WTC11 (cell line): Measurements from ENCODE around the gene MPZL3.

Source experiments
- MAX ChIP-seq: sonication (generic); formaldehyde crosslinking; IDR thresholded peaks from 2 replicates; pipeline ENCODE4 v1.8.0; 2022; ENCODE audit warnings: mild to moderate bottlenecking, missing genetic modification reagents
- TF ChIP-seq, protein P1 (sequence below): fragments of 200-600 bp; IDR thresholded peaks from 2 replicates; pipeline ENCODE4 v1.8.0; 2022; ENCODE audit warnings: antibody characterized with exemption
- TF ChIP-seq, protein P2 (sequence below): sonication (generic); formaldehyde crosslinking; IDR thresholded peaks from 2 replicates; pipeline ENCODE4 v1.8.1; 2023; ENCODE audit warnings: mild to moderate bottlenecking, missing genetic modification reagents, moderate library complexity

DNA sequence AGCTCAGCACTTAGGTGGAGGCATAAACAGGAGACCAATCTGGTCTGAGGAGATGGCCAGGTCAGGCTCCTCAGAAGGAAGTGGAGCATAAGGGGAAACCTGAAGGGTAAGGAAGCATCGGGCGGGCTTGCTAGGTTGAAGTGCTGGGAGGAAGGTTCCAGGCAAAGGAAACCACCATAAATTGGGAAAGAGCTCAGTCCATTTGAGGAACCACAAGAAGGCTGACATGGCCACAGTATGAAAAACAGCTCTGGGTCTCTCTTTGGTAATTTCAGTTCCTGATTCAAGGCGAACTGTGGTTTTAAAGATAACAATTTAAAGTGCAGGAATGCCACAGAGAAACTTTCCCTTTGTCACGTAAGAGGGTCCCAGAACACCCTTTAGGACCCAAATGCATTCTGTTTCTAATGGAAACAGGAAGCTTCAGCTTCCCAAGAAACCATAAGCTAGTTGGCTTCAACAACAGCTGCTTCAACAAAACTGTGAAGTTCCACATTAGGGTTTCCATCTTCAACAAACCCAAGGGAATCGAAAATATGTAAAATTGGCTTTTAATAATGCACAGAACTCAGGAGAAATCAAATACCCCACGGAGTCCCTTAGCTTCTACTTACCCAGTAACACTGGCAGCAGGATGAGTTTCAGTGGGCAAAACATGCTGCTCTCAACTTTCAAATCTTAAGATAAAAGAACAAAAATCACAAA is 37.8 kb downstream of the MPZL3 start:
- no peak for TF ChIP-seq MAX (CRISPR knock-in tag)
- TF ChIP-seq, protein P1, sequence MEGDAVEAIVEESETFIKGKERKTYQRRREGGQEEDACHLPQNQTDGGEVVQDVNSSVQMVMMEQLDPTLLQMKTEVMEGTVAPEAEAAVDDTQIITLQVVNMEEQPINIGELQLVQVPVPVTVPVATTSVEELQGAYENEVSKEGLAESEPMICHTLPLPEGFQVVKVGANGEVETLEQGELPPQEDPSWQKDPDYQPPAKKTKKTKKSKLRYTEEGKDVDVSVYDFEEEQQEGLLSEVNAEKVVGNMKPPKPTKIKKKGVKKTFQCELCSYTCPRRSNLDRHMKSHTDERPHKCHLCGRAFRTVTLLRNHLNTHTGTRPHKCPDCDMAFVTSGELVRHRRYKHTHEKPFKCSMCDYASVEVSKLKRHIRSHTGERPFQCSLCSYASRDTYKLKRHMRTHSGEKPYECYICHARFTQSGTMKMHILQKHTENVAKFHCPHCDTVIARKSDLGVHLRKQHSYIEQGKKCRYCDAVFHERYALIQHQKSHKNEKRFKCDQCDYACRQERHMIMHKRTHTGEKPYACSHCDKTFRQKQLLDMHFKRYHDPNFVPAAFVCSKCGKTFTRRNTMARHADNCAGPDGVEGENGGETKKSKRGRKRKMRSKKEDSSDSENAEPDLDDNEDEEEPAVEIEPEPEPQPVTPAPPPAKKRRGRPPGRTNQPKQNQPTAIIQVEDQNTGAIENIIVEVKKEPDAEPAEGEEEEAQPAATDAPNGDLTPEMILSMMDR, result no peak
- TF ChIP-seq, protein P2, sequence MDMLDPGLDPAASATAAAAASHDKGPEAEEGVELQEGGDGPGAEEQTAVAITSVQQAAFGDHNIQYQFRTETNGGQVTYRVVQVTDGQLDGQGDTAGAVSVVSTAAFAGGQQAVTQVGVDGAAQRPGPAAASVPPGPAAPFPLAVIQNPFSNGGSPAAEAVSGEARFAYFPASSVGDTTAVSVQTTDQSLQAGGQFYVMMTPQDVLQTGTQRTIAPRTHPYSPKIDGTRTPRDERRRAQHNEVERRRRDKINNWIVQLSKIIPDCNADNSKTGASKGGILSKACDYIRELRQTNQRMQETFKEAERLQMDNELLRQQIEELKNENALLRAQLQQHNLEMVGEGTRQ (CRISPR knock-in tag), result no peak
